Tongue (tissue), 2 donors: ENCODE results near the gene HES2. TPM values are rescaled to one million over a fixed set of nuclear protein-coding genes. Genes with fewer than 3 reads are reported as not detected.
"Not testable (repeated sequence)": the region's sequence is repeated elsewhere in the genome, so short reads cannot be mapped to it uniquely, and the experiment has no call there.

Experiments used
- DNase-seq: peaks from one replicate; pipeline ENCODE4 v3.0.0-alpha.2; 2015
- total RNA-seq: library from RNA; depleted of rRNA; stranded (reverse); fragments of >200 nt; gene quantifications from one replicate; pipeline ENCODE4 v1.2.3, GENCODE V29; 2014

Gene HES2
- total RNA-seq, 1 donor from 2014 or later: 3.2 TPM

DNA sequence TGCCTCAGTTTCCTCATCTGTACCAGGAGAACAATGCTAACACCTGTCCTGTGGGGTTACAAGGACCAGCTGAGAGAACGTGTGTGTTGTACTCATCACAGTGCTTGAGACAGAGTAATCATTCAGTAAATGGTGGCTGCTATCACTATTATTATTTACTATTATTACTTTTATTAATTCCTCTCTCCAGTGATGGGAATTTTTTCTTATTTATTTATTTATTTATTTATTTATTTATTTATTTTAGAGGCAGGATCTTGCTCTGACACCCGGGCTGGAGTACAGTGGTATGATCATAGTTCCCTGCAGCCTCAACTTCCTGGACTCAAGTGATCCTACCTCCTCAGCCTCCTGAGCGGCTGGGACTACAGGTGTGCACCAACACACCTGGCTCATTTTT is 16.6 kb upstream of the HES2 start:
- not testable (repeated sequence) for DNase-seq

DNA sequence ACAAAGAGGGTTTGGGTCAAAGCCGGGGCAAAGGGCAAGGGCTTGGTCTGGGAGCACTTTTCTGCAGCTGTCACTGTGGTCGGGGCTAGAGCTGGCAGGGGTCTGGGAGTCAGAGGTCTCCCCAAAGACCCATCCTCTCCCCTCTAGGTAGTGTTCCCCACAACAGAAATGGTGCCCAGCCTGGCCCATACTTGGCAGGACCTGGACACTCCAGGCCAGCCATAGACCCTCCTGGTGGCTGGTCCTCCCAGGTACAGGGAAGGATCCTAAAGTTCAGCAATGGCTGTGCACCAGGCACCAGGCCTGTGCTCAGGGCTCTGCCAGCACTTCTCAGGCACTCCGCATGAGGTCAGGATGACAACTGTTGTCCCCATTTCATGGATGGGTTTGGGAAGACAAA is 15.8 kb upstream of the HES2 start:
- DNase-seq: no peak

DNA sequence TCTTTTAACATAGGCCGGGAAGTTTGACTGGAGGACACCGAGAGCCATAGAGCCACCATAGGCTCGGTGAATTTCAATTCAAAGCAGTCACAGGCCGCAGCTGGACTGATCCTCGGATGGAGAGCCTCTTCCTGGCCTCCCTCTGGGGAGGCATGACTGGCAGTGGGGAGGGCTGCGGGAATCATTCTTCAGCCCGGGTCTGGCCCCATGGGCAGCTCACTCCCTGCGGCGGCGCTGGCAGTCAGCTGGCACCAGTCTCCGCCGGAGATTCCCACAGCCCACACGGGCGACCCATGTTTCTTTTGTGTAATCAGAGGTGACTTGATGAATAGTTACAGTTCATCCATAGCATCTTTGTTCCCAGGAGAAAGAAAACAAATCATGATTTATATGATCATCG is 15.4 kb upstream of the HES2 start:
- no peak for DNase-seq

DNA sequence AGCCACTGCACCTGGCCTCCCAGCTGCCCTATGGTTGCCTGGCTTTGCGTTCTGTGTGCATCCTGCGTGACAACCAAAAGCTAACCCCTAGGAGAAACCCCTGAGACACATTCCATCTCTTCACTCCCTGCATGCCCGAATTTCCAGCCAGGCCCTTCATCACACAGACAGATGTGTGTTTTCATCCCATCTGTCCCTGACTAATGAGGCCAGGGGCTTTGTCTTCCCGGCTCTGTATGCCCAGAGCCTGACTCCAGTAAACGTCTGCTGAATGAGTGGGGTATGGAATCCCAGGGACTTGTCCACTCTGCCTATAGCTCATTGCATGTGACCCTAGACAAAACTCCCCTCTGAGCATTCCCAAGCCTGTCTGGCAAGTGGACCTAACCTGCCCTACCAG is 14.5 kb upstream of the HES2 start:
- no peak for DNase-seq

DNA sequence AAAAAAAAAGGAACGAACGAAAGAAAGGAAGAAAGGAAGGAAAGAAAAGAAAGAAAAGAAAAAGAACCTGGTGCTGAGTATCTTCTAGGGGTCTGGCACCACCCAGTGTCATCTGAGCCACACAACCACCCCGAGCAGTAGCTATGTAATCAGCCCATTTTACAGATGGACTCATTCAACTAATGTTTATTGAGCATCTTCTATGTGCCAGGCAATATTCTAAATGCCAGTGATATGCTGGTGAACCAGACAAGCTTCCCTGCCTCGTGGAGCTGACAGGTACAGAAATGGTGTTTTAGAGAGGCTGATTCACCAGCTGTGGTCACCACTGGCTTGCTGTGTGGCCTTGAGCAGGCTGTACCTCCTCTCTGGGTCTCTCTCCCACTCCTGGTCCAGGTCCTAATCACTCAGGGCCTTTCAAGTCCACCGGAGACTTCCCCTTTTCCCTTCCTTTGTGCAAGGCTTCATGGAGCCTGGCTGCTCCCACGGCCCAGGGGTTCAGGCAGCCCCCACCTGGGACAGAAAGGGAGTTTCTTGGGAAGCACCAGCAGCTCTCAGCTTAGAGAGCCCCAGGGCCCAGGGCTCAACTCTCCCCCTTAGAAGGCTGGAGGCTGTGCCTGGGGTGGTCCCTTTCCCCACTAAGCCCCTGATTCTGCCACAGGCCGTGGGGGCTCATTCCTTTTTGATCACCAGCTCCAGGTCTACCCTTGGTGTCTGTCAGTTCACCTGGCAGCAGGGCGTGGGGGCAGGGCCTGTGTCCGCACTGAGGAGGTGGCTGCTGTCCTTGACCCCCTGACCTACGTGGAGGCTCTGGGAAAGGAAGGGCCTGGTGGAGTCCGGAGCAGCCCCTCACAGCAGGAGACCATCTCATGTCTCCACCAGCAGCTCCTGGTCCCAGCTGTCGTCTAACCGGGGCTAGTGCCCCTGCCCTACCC is 12.2 kb upstream of the HES2 start:
- not testable (repeated sequence) for DNase-seq

DNA sequence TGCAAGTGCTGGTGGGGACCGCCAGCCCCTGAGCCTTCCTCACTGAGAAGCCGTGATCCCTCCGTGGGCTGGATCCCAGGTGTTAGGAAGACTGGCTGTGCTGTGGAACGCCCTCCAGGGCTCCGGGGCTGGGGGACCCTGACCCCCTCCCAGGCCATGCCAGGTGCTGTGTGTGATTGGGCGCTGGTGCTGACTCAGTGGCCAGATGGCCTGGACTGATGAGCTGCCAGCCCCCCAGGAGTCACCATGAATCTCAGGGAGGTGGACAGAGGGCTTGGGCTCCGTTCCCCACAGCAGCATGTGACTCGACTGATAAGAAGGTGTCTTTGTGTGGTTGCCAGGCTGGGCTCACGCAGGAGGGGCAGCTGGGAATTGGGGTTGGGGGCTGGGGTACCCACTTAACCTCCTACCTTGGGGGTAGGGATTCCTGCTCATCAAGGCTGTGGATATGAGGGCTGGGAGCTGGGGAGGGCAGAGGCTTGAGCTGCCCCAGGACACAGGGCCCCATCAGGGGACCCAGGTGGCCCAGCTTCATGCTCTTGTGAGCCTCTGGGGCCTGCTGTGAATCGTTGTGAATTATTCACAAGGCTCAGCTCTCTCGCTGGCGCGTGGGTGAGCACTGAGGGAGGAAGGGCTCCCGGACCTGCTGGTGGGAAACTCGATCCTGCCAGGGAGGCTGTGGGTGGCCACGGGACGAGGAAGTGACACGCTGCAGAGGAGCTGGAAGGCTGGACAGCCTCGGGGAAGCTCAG is 10.1 kb upstream of the HES2 start:
- DNase-seq: not testable (repeated sequence)

DNA sequence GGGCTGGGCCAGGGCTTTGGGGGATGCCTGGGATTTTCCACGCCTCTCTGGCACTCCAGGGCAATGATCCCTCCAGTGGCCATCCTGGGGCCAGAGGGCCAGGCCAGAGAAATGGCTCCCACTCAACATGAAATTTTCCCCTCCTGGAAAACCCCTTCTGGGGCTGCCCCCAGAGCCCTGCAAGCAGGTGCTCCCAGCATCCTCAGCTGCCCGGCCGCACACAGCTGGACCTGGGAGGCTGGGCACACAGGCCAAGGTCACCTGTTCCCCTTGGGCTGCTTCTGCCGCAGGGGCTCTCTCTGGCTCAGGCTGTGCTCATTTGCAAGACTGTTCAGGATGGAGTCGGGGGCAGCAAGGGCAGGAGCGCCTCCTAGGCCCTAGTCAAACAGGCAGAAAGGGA is 8.7 kb upstream of the HES2 start:
- DNase-seq: not testable (repeated sequence)

DNA sequence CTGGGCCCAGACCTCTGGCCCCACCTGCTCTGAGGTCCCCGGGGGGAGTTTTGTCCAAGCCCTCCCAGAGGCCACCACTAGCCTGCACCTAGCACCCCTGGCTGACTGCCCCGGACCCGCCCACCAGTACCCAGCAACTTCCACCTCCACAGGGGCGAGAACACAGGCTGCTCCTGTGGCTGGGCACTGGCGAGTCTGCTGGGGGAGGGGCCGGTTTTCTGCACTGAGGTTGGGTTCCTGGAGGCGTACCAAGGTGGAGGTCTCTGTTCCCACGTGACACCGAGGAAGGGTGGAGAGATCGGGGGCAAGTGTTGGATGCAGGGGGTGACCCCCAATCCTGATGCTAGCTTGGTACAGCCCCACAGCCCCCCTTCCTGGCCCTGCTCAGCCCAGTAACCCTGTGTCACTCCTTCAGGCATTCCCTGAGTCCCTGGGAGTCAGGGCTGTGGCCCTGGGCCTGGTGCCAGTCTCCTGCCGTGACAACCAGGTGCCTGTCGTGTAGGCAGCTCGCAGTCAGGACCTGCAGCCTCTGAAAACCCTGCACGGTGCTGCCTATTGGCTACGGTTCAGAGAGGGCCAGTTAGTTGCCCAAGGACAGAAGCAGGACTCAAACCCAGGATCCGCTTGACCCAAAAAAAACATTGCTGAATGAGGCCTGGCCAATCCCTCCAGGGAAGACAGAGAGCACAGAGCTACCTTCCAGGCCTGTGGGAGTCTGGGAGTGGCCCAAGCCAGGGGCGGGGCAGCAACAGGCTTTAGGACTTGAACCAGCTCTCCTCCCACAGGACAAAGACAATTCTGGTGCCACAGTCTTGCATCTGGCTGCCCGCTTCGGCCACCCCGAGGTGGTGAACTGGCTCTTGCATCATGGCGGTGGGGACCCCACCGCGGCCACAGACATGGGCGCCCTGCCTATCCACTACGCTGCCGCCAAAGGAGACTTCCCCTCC is 8.0 kb upstream of the HES2 start:
- no peak for DNase-seq

DNA sequence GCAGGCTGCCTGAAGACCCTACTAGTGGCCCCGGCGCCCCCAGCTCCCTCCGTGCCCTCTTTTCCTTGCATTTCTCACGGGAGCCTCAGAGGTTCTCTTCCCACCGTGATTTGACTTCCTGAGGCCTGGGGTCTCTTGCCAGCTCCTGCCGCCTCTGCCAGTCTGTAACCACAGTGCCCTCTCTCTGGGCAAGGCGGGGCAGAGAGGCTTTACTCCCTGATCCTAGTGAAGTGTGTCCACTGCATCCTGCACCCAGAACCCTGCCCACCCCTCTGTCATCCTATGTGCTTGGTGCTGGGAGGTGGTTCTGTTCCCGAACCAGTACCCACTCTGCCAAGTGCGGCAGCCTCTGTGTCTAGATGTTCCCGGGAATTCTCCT is 7.2 kb upstream of the HES2 start:
- no peak for DNase-seq

DNA sequence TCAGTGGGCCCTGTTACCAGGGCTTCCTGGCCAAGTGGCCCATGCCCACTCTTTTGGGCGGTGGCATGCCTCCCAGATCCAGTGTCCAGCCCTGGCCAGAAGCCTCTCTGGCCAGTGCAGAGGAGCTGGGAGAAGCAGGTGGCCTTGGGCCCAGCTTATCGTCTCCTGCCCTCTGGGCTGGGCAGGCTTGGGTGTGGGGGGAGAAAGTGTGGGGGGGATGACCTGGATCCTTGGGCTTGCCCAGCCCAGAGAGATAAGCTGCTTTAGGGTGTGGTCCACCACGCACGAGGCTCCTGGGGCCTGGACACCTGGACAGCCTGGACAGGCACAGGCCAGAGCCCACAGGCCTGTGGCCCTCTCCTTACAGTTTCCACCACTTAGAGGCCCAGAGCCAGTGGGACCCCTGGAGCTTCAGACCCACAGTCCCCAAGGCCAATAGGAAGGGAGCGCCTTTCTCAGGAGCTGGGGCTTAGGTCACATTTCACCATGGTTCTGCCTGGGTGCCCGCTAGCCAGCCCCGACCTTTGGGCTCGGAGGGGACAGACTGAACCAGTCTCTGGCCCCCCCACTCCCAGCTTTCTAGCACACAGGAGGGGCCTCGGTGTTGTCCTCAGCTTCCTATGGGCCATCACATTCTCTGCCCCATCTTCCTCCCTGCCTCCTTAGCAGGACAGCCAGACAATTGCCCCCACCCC is 6.7 kb upstream of the HES2 start:
- DNase-seq: no peak

DNA sequence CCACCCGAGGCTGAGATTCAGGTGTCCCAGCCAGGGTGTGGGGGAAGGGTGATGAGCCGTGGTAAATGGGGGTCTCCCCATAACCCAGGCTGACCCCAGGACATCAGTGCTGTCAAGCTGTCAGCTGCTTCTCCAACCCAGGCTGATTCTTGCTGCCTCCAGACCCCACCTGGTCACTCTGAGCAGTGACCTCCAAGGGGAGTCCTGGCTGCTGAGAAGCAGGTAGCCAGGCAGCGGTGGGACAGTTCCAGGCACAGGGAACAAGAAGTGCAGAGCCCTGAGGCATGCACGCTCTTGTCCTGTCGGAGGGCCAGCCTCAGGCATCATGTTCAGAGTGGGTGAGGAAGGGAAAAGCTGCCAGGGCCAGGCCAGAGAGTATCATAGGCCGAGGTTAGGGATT is 5.9 kb upstream of the HES2 start:
- DNase-seq: no peak

DNA sequence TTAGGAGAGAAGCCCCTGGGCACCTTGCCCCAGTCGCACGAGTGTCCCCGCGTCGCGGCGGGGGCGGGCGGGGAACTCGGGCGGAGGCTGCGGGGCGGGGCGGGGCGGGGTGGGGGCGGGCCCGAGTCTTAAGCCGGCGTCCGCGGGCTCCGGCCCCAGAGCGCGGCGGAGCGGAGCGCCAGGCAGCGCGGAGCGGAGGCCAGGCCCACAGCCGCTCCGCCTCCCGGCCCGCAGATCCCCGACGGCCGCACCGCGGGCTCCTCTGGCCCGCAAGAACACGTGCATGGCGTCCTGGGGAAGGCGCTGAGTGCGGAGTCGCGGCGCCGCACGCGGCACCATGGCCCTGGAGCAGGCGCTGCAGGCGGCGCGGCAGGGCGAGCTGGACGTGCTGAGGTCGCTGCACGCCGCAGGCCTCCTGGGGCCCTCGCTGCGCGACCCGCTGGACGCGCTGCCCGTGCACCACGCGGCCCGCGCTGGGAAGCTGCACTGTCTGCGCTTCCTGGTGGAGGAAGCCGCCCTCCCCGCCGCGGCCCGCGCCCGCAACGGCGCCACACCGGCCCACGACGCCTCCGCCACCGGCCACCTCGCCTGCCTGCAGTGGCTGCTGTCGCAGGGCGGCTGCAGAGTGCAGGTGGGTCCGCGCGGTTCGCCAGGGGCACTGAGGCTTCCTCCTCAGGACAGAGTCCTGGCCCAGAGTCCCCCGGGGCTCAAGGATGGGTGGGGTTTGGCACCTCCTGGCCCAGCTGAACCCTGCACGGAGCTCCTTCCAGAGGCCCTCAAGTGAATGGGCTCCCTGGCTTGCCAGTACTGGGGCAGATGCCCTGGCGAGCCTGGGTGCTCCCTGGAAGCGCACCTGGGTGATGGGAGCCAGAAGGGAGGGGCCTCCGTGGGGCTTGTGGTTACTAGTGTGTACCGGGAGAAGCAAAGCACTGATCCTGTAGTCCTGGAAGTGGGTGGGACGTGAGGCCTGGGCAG is 5.2 kb upstream of the HES2 start, which contains the start of gene ESPN:
Gene ESPN, plus strand, starts transcription at position 158 of the 975 bp plus-strand sequence. Its CDS starts 180 bp downstream, at position 338.
- DNase-seq: no peak

DNA sequence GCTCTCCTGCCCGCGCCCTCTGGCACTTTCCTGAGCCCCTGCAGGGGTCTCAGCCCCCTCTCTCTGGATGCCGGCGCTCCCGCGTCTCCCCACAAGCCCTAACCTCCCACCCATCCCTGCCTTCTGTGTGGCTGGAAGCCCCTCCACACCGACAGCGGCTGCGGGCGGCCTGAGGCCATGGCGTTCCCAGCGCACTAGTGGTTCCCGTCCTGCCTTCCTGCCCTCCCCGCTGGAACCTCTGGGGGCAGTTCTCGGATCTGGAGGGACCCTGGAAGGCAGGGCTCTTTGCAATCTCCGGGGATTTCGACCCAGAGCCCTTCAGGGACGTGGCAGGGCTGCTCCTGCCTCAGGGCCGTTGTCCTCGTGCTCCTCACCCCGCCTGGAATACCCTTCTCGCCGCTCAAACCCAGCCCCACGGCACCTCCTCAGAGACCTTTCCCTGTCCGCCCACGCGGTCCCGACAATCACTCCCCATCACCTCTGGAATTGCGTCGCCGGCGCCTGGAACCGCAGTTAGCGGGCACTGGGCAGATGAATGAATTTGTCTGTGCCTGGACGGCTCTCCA is 4.4 kb upstream of the HES2 start:
- no peak for DNase-seq

DNA sequence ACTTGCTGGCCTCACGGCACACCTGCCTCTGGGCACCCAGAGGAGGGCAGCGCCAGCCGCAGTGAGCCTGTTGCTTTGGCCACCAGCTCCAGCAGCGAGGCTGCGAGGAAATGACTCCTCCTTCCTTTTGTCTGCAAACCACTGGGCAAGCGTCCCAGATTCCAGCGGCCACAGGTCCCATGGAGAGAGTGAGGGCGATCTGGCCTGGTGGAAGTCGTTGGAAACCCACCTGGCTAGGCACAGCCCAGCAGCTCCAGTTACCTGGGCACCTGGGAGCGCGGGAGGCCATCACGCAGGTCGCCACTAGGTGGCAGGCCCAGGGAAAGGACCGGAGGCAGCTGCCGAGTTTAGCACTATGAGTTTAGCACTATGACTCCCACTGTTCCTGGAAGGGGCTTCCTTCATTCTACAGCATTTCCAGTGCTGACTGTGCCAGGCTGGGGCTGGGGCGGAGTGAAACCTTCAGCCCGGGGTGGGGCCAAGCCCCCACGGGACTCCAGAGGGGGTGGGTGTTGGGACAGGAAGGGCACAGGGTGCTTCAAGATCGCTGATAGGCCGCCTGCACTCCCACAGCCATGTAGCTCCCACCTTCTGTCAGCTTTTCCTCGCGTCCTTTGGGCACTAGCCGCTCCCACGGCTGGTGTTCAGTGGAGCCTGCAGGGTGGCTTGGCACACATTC is 3.7 kb upstream of the HES2 start:
- peak; percentile 51 for DNase-seq

DNA sequence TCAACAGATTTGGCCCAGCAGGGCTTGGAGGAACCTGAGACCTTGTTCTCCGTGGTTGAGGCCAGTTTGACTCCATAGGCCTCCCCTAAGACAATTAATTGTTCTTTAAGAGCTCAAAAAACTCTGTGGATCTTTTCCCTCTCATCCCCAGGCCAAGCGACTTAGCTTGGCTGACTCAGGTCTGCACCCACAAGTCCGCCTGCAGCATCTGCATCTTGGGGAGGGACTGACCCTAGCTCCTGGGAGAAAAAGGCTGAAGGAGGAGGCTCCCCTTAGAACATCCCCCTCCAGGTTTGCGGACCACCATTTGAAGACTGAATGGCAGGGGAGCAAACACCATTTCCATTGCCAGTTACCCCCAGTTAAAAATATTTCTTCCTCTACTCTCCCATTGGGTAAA is 1.5 kb upstream of the HES2 start:
- DNase-seq: no peak

DNA sequence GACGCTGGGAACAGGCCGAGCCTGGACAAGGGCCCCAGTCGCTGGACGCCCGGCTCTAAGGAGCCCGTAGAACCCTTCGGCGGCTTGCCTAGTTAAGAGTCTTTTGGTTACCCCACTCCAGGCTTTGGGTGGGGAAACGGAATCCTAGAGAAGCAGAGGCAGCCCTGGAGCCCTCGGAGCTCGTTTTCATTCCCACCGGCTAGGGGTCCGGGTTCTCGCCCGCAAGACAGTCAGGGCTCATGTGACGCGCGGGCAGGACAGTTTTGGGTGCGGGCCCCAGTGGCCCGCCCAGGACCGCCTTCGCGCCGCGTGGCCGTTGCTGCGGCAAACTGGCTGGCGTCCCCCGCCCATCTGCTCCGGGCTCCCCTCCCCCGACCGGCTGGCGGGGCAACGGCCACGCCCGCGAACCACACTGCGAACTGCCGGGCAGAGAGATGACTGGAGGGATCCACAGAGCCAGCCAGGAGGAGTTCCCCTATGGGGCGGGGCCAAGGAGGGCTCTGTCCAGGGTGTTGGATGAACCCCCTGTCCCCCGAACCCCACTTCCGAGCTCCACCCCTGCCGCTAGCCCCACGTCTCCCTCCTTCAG is 829 bp upstream of the HES2 start:
- peak; percentile 49 for DNase-seq

DNA sequence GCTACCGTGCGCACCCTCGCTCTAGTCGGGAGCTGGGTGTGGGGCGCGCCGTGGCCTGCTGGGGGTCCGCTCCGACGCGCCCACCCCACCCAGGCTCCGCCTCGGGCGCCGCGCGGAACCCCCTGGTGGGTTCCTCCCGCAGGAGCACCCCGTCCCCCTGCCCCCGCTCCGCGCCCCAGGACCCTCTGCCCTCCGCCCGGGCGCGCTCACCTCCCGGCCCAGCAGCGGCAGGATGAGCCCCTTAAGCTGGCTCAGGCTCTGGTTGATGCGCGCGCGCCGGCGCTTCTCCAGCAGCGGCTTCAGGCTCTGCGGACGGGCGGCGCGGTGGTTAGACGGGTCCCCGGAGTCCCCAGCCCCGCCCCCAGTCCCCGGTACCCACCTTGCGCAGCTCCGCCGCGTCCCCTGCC is 319 bp downstream of the HES2 start:
- no peak for DNase-seq

DNA sequence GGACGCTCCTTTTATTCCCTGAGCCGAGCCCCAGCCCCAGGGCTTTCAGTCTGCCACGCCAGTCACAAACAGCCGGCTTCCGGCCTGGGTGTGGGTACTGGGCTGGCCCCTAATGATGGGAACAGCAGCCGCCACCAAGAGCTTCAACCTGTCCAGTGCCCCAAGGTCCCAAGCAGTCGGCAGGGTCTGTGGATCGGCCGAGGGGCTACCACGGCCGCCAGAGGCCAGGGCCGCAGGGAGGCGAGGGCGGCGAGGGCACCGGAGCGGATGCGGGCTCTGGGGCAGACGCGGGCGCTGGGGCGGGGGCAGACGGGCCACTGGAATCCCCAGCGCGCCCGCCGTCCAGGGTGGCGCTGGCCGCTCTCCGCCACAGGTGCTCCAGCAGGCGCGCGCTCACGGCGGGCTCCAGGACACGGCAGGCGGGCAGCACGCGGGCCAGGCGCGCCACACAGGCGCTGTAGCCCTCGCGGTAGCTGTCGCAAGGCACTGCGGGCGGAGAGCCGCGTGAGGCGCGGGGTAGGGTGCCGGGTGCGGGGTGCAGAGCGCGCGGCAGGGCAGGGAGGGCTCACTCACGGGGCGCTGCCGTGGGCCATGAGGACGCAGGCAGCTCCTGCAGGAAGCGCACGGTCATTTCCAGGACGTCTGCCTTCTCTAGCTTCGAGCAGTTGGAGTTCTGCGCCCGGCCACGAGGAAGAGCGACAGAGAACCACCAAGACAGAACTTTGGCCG is 887 bp downstream of the HES2 start:
- DNase-seq: no peak
